22Rv1 (cell line): ENCODE data around the gene B4GALT3.

Source experiments
- ZFX ChIP-seq: fragments of 450-650 bp; IDR thresholded peaks from 2 replicates; pipeline ENCODE4 v1.6.1; 2017; ENCODE audit warnings: antibody characterized with exemption, borderline replicate concordance
- TF ChIP-seq, protein P1 (sequence below): fragments of 450-650 bp; IDR thresholded peaks from 2 replicates; pipeline ENCODE4 v1.5.1; 2017; ENCODE audit warnings: mild to moderate bottlenecking

DNA sequence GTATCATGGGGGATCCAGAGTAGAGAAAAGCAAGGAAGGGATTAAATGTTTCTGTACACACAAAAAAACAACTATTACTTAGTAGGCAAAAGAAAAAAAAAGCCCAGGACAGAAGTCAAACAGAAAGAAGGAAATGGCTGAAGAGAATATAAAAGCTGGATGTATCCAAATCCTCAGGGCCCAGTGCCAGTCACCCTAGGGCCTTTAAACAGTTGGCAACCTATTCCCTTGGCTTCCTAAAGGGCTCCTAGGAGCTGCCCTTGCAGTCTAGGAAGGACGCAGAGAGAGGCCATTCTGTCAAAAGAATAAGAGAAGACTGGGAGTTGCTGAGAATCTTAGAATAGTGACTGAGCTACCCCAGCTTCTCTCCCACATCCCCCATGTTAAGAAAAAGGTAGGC lies 5.0 kb downstream of the B4GALT3 start:
- TF ChIP-seq, protein P1, sequence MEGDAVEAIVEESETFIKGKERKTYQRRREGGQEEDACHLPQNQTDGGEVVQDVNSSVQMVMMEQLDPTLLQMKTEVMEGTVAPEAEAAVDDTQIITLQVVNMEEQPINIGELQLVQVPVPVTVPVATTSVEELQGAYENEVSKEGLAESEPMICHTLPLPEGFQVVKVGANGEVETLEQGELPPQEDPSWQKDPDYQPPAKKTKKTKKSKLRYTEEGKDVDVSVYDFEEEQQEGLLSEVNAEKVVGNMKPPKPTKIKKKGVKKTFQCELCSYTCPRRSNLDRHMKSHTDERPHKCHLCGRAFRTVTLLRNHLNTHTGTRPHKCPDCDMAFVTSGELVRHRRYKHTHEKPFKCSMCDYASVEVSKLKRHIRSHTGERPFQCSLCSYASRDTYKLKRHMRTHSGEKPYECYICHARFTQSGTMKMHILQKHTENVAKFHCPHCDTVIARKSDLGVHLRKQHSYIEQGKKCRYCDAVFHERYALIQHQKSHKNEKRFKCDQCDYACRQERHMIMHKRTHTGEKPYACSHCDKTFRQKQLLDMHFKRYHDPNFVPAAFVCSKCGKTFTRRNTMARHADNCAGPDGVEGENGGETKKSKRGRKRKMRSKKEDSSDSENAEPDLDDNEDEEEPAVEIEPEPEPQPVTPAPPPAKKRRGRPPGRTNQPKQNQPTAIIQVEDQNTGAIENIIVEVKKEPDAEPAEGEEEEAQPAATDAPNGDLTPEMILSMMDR: no peak
- TF ChIP-seq ZFX: no peak
